IPS DF 19.7 (cell line): ENCODE data around the gene SERPINB2.
"Not testable (repeated sequence)": the region's sequence is repeated elsewhere in the genome, so short reads cannot be mapped to it uniquely, and the experiment has no call there.

Experiments
- DNase-seq: peaks from one replicate; pipeline ENCODE4 v3.0.0-alpha.2; 2013; ENCODE audit warnings: low read depth, low spot score

SERPINB2 gene

GRCh38 chr18:63888470-63889190 is 1.1 kb downstream of the SERPINB2 start:
- no peak for DNase-seq

GRCh38 chr18:63889626-63890025 is 2.1 kb downstream of the SERPINB2 start:
- DNase-seq, result no peak

- DNase-seq, result no peak
Measured at GRCh38 chr18:63890237-63890949, 2.9 kb downstream of the SERPINB2 start.

GRCh38 chr18:63890950-63891304 is 3.4 kb downstream of the SERPINB2 start:
- no peak for DNase-seq

GRCh38 chr18:63892566-63892965 is 5.1 kb downstream of the SERPINB2 start:
- no peak for DNase-seq

- no peak for DNase-seq
Measured at GRCh38 chr18:63894106-63894772, 6.7 kb downstream of the SERPINB2 start.

GRCh38 chr18:63895190-63895589 is 7.7 kb downstream of the SERPINB2 start:
- no peak for DNase-seq

- DNase-seq, result no peak
Measured at GRCh38 chr18:63897072-63897471, 9.6 kb downstream of the SERPINB2 start.

- DNase-seq, result no peak
Measured at GRCh38 chr18:63899206-63899605, 11.7 kb downstream of the SERPINB2 start.

GRCh38 chr18:63903851-63904570 is 16.5 kb downstream of the SERPINB2 start:
- no peak for DNase-seq

- no peak for DNase-seq
Measured at GRCh38 chr18:63904694-63905093, 17.2 kb downstream of the SERPINB2 start.

- DNase-seq, result no peak
Measured at GRCh38 chr18:63905361-63905760, 17.9 kb downstream of the SERPINB2 start.

GRCh38 chr18:63906056-63906455 is 18.6 kb downstream of the SERPINB2 start:
- no peak for DNase-seq

GRCh38 chr18:63907664-63908063 is 20.2 kb downstream of the SERPINB2 start, which contains the start of gene SERPINB10:
SERPINB10 (plus strand) TSS chr18:63907958; CDS start chr18:63915511, 7,553 bp downstream.
- DNase-seq, result no peak

GRCh38 chr18:63908858-63909257 is 21.4 kb downstream of the SERPINB2 start:
- no peak for DNase-seq

GRCh38 chr18:63909870-63910269 is 22.4 kb downstream of the SERPINB2 start:
- DNase-seq, result no peak

- no peak for DNase-seq
Measured at GRCh38 chr18:63917817-63918216, 30.3 kb downstream of the SERPINB2 start.

GRCh38 chr18:63922049-63922448 is 34.5 kb downstream of the SERPINB2 start:
- DNase-seq, result no peak

GRCh38 chr18:63924551-63924950 is 37.0 kb downstream of the SERPINB2 start:
- DNase-seq, result no peak

GRCh38 chr18:63928331-63928730 is 40.8 kb downstream of the SERPINB2 start:
- DNase-seq, result no peak

GRCh38 chr18:63929369-63929768 is 41.9 kb downstream of the SERPINB2 start:
- not testable (repeated sequence) for DNase-seq

- DNase-seq, result no peak
Measured at GRCh38 chr18:63930773-63931354, 43.4 kb downstream of the SERPINB2 start.
